Heart left ventricle (tissue), 13 donors: ENCODE measurements around the gene CYTH1.

Experiments used
- POLR2A ChIP-seq, 2 donors: fragments of 450-650 bp; IDR thresholded peaks; one replicate each; pipeline ENCODE4 v1.6.1; 2017; ENCODE audit warnings: antibody characterized with exemption in 2 of 2, mild to moderate bottlenecking in 2 of 2, moderate library complexity in 2 of 2
- TF ChIP-seq, protein P1 (sequence below), 12 donors: fragments of 200-600 bp; sonication (generic) in 4 of 12; IDR thresholded peaks; one replicate each; pipeline versions ENCODE4 v1.5.0 to v1.8.0; 2018 to 2022; ENCODE audit warnings: antibody characterized with exemption in 12 of 12, mild to moderate bottlenecking in 5 of 12
- donor health status: ischemic (EF 13 %, LVEDD 7.1; RV severe dilation, severe dysfunction).
- donor health status: DM: no; HTN: yes; CAD: no.
- donor health status: DM: no; HTN: no; CAD: no.
- donor health status: ischemic (EF 25% LVEDD 6.9; RV normal size, moderate dysfunction).
- donor health status: ischemic (EF 25% LVEDD 5.7; RV mildly dilated, moderate dysfunction).
- donor health status: ischemic (EF 35%, LVEDD 5.7; RV mildly dilated, moderate dysfunction).
- donor health status: nonischemic (EF 11% LVEDD 7.7; RV severe dilation, severe dysfunction).
- donor health status: DM: yes; HTN: yes; CAD: no.
- donor health status: PGD.
- donor health status: ischemic (EF 29% LVEDD 5.4; RV normal size, mild dysfunction).
- donor health status: nonischemic (EF 23%, LVEDD 6.1; RV moderate dilation, normal function).

DNA sequence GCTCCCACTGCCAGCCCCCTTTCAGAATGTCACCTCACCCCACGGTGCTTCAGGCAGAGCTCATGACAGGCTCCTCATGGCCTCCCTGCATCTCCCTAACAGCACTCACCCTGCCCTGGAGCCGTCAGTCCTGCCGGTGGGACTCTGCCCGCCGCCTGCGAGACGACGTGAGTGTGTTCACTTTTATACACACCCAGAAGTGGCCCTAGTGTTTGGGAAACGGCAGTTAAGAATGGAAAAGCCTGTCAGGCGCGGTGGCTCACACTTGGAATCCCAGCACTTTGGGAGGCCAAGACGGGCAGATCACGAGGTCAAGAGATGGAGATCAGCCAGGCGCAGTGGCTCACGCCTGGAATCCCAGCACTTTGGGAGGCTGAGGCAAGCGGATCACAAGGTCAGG, 12.3 kb upstream of the CYTH1 start:
- TF ChIP-seq POLR2A (IDR thresholded peaks at IDR 0.05), result no peak
- TF ChIP-seq, protein P1, sequence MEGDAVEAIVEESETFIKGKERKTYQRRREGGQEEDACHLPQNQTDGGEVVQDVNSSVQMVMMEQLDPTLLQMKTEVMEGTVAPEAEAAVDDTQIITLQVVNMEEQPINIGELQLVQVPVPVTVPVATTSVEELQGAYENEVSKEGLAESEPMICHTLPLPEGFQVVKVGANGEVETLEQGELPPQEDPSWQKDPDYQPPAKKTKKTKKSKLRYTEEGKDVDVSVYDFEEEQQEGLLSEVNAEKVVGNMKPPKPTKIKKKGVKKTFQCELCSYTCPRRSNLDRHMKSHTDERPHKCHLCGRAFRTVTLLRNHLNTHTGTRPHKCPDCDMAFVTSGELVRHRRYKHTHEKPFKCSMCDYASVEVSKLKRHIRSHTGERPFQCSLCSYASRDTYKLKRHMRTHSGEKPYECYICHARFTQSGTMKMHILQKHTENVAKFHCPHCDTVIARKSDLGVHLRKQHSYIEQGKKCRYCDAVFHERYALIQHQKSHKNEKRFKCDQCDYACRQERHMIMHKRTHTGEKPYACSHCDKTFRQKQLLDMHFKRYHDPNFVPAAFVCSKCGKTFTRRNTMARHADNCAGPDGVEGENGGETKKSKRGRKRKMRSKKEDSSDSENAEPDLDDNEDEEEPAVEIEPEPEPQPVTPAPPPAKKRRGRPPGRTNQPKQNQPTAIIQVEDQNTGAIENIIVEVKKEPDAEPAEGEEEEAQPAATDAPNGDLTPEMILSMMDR (IDR thresholded peaks at IDR 0.05), result no peak
